Peyer's patch (tissue), 4 donors: ENCODE results near the gene RTCA. TPM values are rescaled to one million over a fixed set of nuclear protein-coding genes. Genes with fewer than 3 reads are reported as not detected.
"Not testable (repeated sequence)": the region's sequence is repeated elsewhere in the genome, so short reads cannot be mapped to it uniquely, and the experiment has no call there.

Experiments used
- DNase-seq, 3 donors: peaks; one replicate each; pipeline ENCODE4 v3.0.0-alpha.2; 2017 to 2019
- H3K27ac ChIP-seq, 4 donors: fragments of 200-600 bp; sonication (generic); one replicate each; pipeline ENCODE4 v1.5.1; 2016 to 2019
- H3K27me3 ChIP-seq, 2 donors: fragments of 200-600 bp; sonication (generic); one replicate each; pipeline ENCODE4 v1.5.1; 2019
- H3K36me3 ChIP-seq, 3 donors: fragments of 200-600 bp; sonication (generic); one replicate each; pipeline ENCODE4 v1.5.1; 2016 to 2019
- H3K4me1 ChIP-seq, 4 donors: fragments of 200-600 bp; sonication (generic); one replicate each; pipeline ENCODE4 v1.5.1; 2016 to 2019
- H3K4me3 ChIP-seq, 4 donors: fragments of 200-600 bp; sonication (generic); 1 replicate in 3 of 4; 2 replicates in 1 of 4; pipeline ENCODE4 v1.5.1; 2016 to 2019; ENCODE audit warnings: mild to moderate bottlenecking in 1 of 4
- H3K9me3 ChIP-seq, 4 donors: fragments of 200-600 bp; sonication (generic); one replicate each; pipeline ENCODE4 v1.5.1; 2016 to 2019; ENCODE audit warnings: mild to moderate bottlenecking in 1 of 4
- CTCF ChIP-seq, 6 experiments: fragments of 450-650 bp in 4 of 6; fragments of 200-600 bp in 2 of 6; sonication (generic) in 1 of 6; IDR thresholded peaks; one replicate each; pipeline ENCODE4 v1.5.1; 2017 to 2019; ENCODE audit warnings: antibody characterized with exemption in 6 of 6, mild to moderate bottlenecking in 3 of 6, moderate library complexity in 1 of 6
- POLR2A ChIP-seq, 2 donors: fragments of 450-650 bp; IDR thresholded peaks; one replicate each; pipeline ENCODE4 v1.5.1; 2017; ENCODE audit warnings: antibody characterized with exemption in 2 of 2, mild to moderate bottlenecking in 2 of 2, moderate library complexity in 2 of 2
- total RNA-seq, 4 donors: library from RNA; depleted of rRNA; stranded (reverse); fragments of >200 nt; gene quantifications; one replicate each; pipeline ENCODE4 v1.1.0, GENCODE V29; 2016

Gene RTCA
- total RNA-seq, 4 donors from 2014 or later: 31.5 to 71.8 (median 46.7) TPM

GRCh38 chr1:100292711-100293110 is 26.7 kb downstream of the RTCA start:
- Histone ChIP-seq H3K4me3 (no peak overlapping the region), H3K36me3 (peaks cover 0 to 58% (median 0%) of the 10 kb centered on the region in 3 donors), H3K27me3 (no peaks in the 10 kb centered on the region), H3K27ac (no peak overlapping the region), H3K4me1 (no peaks in the 10 kb centered on the region), H3K9me3 (no peaks in the 10 kb centered on the region)
- TF ChIP-seq CTCF (IDR thresholded peaks at IDR 0.05): no peak
- no peak for TF ChIP-seq POLR2A (IDR thresholded peaks at IDR 0.05)
- no peak for DNase-seq

- H3K4me1 ChIP-seq: no peaks in the 10 kb centered on the region
- TF ChIP-seq POLR2A (IDR thresholded peaks at IDR 0.05): no peak
- no peak overlapping the region for H3K4me3 ChIP-seq
- no peak for DNase-seq
- H3K27me3 ChIP-seq: no peaks in the 10 kb centered on the region
- H3K36me3 ChIP-seq: peaks cover 0 to 25% (median 0%) of the 10 kb centered on the region in 3 donors
- H3K9me3 ChIP-seq: no peaks in the 10 kb centered on the region
- no peak overlapping the region for H3K27ac ChIP-seq
Observed at GRCh38 chr1:100296140-100296539, 30.1 kb downstream of the RTCA start.

- not testable (repeated sequence) for H3K4me1 ChIP-seq, H3K27me3 ChIP-seq, H3K9me3 ChIP-seq, H3K27ac ChIP-seq, H3K4me3 ChIP-seq, DNase-seq
- peaks cover 0 to 16% (median 0%) of the 10 kb centered on the region in 3 donors for H3K36me3 ChIP-seq
Observed at GRCh38 chr1:100296997-100297396, 31.0 kb downstream of the RTCA start.

- Histone ChIP-seq H3K36me3 (peaks cover 0 to 3% (median 0%) of the 10 kb centered on the region in 3 donors), H3K27ac (no peak overlapping the region), H3K4me3 (no peak overlapping the region), H3K9me3 (no peaks in the 10 kb centered on the region), H3K27me3 (no peaks in the 10 kb centered on the region), H3K4me1 (no peaks in the 10 kb centered on the region)
- TF ChIP-seq POLR2A (IDR thresholded peaks at IDR 0.05) (no peak), CTCF (IDR thresholded peaks at IDR 0.05) (no peak)
- no peak for DNase-seq
Observed at GRCh38 chr1:100298512-100298911, 32.5 kb downstream of the RTCA start.

- no peak for DNase-seq
- H3K4me3 ChIP-seq: no peak overlapping the region
- peaks cover 0 to 3% (median 0%) of the 10 kb centered on the region in 3 donors for H3K36me3 ChIP-seq
- TF ChIP-seq CTCF (IDR thresholded peaks at IDR 0.05) (no peak), POLR2A (IDR thresholded peaks at IDR 0.05) (no peak)
- no peaks in the 10 kb centered on the region for H3K4me1 ChIP-seq
- no peak overlapping the region for H3K27ac ChIP-seq
- no peaks in the 10 kb centered on the region for H3K9me3 ChIP-seq
- H3K27me3 ChIP-seq: no peaks in the 10 kb centered on the region
Observed at GRCh38 chr1:100299521-100300222, 33.7 kb downstream of the RTCA start.

- DNase-seq: no peak
- Histone ChIP-seq H3K9me3 (no peaks in the 10 kb centered on the region), H3K36me3 (no peaks in the 10 kb centered on the region), H3K27me3 (no peaks in the 10 kb centered on the region), H3K27ac (no peak overlapping the region), H3K4me1 (no peaks in the 10 kb centered on the region), H3K4me3 (no peak overlapping the region)
- no peak for TF ChIP-seq CTCF (IDR thresholded peaks at IDR 0.05)
- TF ChIP-seq POLR2A (IDR thresholded peaks at IDR 0.05): no peak
Observed at GRCh38 chr1:100300691-100301090, 34.7 kb downstream of the RTCA start.

- Histone ChIP-seq H3K27me3 (no peaks in the 10 kb centered on the region), H3K9me3 (no peaks in the 10 kb centered on the region), H3K4me1 (no peaks in the 10 kb centered on the region), H3K27ac (no peak overlapping the region), H3K36me3 (no peaks in the 10 kb centered on the region), H3K4me3 (no peak overlapping the region)
- TF ChIP-seq CTCF (IDR thresholded peaks at IDR 0.05): no peak
- TF ChIP-seq POLR2A (IDR thresholded peaks at IDR 0.05): no peak
- no peak for DNase-seq
Observed at GRCh38 chr1:100302739-100303138, 36.7 kb downstream of the RTCA start.
